Mucosa of descending colon (tissue), 3 donors: ENCODE measurements around the gene ST7. TPM values are rescaled to one million over a fixed set of nuclear protein-coding genes. Genes with fewer than 3 reads are reported as not detected.
"Not testable (repeated sequence)": the region's sequence is repeated elsewhere in the genome, so short reads cannot be mapped to it uniquely, and the experiment has no call there.

Experiments
- ATAC-seq: fragments of 200-7000 bp; cut with Tn5 transposase; one replicate; pipeline ENCODE4 v1.9.1; 2020; ENCODE audit warnings: mild to moderate bottlenecking, moderate library complexity
- DNase-seq, 3 donors: peaks; one replicate each; pipeline ENCODE4 v3.0.0-alpha.2; 2020
- H3K36me3 ChIP-seq: fragments of 200-600 bp; one replicate; pipeline ENCODE4 v1.8.0; 2021; ENCODE audit warnings: low read depth, mild to moderate bottlenecking
- H3K4me1 ChIP-seq: fragments of 200-600 bp; one replicate; pipeline ENCODE4 v1.8.0; 2021; ENCODE audit warnings: low read depth, mild to moderate bottlenecking
- H3K4me3 ChIP-seq: fragments of 200-600 bp; one replicate; pipeline ENCODE4 v1.8.0; 2021; ENCODE audit warnings: mild to moderate bottlenecking
- H3K9me3 ChIP-seq: fragments of 200-600 bp; one replicate; pipeline ENCODE4 v1.8.0; 2021; ENCODE audit warnings: mild to moderate bottlenecking
- intact Hi-C, 2 donors: fragments of 100-400 bp; cut with DNase I in 1 of 2; cut with micrococcal nuclease in 1 of 2; formaldehyde crosslinking; loops; one replicate each; pipeline versions ENCODE4 v1.11.0 to v1.11.1; 2022; cut with DNase I, micrococcal nuclease
- total RNA-seq, 3 donors: library from RNA; stranded (reverse); fragmentation: NEBNext Ultra II Directional in 2 of 3; extraction: Animal tissue kit (Norgen Biotek cat#: 25700) in 2 of 3; gene quantifications; one replicate each; pipeline versions ENCODE4 v1.2.1 to v1.2.4, GENCODE V29; 2021 to 2023
- TF ChIP-seq, protein P1 (sequence below): fragments of 200-600 bp; IDR thresholded peaks from one replicate; pipeline ENCODE4 v1.8.0; 2022; ENCODE audit warnings: antibody characterized with exemption, mild to moderate bottlenecking
- donor health status: DM: no; HTN: no; CAD: no; lungs with moderate emphysema.
- donor health status: DM: no; HTN: no; CAD: no.
- donor health status: DM: no; HTN: yes; CAD: no.

The ST7 gene
- total RNA-seq, 3 donors from 2014 or later, result 10.1 to 22.0 (median 11.3) TPM

DNA sequence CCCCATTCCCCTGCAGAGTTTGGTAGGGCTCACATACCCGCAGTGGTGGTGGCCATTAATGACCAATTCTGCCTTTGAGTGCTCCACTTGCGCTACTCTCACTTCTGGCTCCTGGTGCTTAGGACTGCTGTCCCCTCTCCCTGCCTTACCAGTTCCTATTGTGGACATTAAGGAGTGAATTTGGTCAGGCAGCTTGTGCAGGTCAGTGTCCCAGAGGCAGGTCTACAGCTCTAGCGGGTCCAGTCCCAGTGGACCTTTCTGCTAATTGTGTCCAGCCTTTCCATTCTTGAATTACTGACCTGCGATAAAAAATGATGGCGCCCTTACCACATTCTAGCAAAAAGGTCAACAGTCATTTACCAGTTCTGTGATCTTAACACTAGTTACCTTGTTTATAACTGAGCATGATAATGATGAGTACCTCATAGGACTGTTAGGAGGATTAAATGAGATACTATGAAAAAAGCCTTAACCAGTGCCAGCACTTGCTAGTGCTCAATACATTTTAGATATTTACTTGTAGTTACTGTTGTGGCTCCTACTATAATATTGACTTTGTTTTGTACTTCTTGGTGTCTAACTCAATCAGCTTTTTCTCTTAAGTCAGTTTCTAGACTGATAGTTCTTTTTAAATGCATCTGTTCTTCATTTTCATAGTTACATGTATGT is 14.1 kb downstream of the ST7 start:
- intact Hi-C loops, result no loop called here
- TF ChIP-seq, protein P1, sequence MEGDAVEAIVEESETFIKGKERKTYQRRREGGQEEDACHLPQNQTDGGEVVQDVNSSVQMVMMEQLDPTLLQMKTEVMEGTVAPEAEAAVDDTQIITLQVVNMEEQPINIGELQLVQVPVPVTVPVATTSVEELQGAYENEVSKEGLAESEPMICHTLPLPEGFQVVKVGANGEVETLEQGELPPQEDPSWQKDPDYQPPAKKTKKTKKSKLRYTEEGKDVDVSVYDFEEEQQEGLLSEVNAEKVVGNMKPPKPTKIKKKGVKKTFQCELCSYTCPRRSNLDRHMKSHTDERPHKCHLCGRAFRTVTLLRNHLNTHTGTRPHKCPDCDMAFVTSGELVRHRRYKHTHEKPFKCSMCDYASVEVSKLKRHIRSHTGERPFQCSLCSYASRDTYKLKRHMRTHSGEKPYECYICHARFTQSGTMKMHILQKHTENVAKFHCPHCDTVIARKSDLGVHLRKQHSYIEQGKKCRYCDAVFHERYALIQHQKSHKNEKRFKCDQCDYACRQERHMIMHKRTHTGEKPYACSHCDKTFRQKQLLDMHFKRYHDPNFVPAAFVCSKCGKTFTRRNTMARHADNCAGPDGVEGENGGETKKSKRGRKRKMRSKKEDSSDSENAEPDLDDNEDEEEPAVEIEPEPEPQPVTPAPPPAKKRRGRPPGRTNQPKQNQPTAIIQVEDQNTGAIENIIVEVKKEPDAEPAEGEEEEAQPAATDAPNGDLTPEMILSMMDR, result no peak
- ATAC-seq (no peak), DNase-seq (no peak)
- no peak overlapping the region for H3K4me3 ChIP-seq
- H3K4me1 ChIP-seq, result no peaks in the 10 kb centered on the region
- H3K36me3 ChIP-seq, result no peaks in the 10 kb centered on the region
- H3K9me3 ChIP-seq, result no peaks in the 10 kb centered on the region

DNA sequence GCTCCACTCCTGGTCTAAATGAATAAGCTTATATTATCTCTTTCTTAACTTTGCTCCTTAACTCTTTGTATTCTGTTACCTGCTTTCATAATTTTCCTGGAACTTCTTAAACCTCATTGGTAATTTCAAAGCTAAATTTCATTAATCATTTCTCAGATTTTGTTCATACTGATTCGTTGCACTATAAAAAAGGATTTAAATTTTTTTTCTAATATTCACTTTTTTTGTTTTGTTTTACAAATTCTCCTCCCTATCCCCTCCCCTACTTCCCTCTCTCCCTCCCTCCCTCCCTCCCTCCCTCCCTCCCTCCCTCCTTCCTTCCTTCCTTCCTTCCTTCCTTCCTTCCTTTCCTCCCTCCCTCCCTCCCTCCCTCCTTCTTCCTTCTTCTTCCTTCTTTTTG is 14.7 kb downstream of the ST7 start:
- Histone ChIP-seq H3K4me1 (no peaks in the 10 kb centered on the region), H3K9me3 (no peaks in the 10 kb centered on the region), H3K36me3 (no peaks in the 10 kb centered on the region), H3K4me3 (no peak overlapping the region)
- TF ChIP-seq, protein P1, result no peak
- ATAC-seq, result no peak
- DNase-seq, result no peak
- intact Hi-C loops, result no loop called here

DNA sequence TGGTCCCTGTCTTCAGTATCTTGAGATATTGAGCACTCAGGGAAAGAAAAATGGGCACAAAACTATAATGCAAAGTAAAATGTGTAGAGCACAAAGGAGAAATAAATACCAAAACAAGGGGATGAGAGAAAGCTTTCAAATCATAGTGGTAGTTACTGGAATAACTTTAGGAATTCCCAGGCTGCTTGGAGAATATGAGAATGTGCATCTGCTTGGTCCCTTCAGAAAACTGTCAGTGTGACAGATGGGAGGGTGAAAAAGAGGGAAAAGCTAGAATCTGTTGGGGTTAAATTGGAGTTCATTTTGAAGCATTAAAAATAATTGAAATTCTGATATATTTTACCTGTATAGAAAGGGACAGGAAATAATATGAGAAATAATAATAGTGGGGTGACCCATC is 15.3 kb downstream of the ST7 start:
- Histone ChIP-seq H3K9me3 (no peaks in the 10 kb centered on the region), H3K36me3 (no peaks in the 10 kb centered on the region), H3K4me3 (no peak overlapping the region), H3K4me1 (no peaks in the 10 kb centered on the region)
- ATAC-seq (no peak), DNase-seq (no peak)
- intact Hi-C loops, result no loop called here
- TF ChIP-seq, protein P1, result no peak

DNA sequence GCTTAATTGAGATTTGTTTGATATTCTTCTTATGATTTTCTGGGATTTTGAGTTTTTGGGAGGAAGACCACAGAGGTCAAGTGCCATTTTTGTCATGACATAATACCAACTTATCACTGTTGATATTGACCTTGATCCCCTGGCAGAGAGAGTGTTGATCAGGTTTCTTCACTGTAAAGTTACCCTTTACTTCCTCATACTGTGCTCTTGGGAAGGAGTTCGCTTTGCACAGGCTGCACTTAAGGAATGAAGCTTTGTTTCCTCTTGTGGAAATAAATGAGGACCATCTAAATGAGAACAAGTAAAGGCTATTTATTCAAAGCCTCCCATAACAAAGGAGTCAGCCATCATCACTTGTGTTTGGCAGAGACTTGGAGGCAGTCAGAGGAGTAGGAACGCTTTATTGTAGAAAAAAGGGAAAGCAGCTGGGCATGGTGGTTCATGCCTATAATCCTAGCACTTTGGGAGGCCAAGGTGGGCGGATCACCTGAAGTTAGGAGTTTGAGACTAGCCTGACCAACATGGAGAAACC is 16.1 kb downstream of the ST7 start:
- no peak for ATAC-seq
- intact Hi-C loops, result no loop called here

DNA sequence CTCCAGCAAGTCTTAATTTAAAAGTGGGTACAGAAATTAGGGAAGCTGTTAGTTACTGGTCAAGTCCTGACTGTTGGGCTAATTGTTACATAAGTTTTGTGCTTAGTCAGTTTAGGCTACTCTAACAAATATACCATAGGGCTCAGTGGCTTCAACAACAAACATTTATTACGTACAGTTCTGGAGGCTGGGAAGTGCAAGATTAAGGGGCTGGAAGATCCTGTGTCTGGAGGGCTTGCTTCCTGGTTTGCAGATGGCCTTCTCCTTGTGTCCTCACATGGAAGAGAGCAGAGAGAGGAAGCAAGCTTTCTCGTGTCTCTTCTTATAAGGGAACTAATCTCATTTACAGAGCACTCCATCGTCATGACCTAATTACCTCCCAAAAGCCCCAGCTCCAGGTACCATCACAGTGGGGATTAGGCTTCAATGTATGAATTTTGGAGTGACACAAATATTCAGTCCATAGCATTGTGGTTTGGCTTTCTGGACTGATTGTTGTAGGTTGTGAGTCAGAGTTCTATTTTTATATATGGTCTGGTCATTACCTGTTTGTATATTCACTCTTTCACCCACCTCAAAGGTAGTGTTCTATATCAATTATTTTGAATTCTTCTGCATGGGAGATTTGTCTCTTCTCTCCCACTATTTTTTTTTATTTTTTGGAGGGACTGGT is 17.1 kb downstream of the ST7 start:
- TF ChIP-seq, protein P1, result no peak
- DNase-seq (no peak), ATAC-seq (no peak)
- Histone ChIP-seq H3K4me1 (no peaks in the 10 kb centered on the region), H3K4me3 (no peak overlapping the region), H3K36me3 (no peaks in the 10 kb centered on the region), H3K9me3 (no peaks in the 10 kb centered on the region)
- intact Hi-C loops, result no loop called here

More for the DNA sequence above, 16.1 kb downstream of the ST7 start:
- no peaks in the 10 kb centered on the region for H3K9me3 ChIP-seq
- no peak for DNase-seq
- H3K4me1 ChIP-seq, result no peaks in the 10 kb centered on the region
- no peak overlapping the region for H3K4me3 ChIP-seq
- TF ChIP-seq, protein P1, result no peak
- no peaks in the 10 kb centered on the region for H3K36me3 ChIP-seq

DNA sequence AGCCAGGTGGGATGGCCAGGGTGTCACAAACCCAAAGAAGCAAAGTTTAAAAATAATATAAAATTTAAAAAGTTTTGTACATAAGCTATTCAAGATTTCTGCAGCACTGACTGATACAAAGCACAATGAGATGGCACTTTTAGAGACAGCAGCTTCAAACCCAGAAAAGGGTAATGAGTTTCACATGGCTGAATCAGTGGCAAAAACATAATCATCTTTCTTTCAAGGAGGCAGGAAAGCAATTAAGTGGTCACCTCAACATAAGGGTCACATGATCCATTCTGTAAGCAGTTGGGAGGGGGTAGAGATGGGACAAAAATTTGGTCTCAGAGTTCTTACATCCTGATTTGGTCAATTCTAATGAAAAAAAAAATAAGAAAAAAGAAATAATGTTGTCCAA is 17.9 kb downstream of the ST7 start:
- not testable (repeated sequence) for ATAC-seq, DNase-seq

More for the DNA sequence above, 17.9 kb downstream of the ST7 start:
- H3K4me3 ChIP-seq, H3K36me3 ChIP-seq, H3K9me3 ChIP-seq, H3K4me1 ChIP-seq, intact Hi-C loops: not testable (repeated sequence)
